HG02759 (cell line): Measurements from ENCODE around the gene KIFC3.
"Not testable (repeated sequence)": the region's sequence is repeated elsewhere in the genome, so short reads cannot be mapped to it uniquely, and the experiment has no call there.

Experiments
- ATAC-seq: cut with Tn5 transposase; IDR thresholded peaks from one replicate; pipeline ENCODE4 v1.9.1; 2021; ENCODE audit warnings: mild to moderate bottlenecking, moderate library complexity; ENCODE audit not compliant: unreplicated experiment

KIFC3 gene

DNA sequence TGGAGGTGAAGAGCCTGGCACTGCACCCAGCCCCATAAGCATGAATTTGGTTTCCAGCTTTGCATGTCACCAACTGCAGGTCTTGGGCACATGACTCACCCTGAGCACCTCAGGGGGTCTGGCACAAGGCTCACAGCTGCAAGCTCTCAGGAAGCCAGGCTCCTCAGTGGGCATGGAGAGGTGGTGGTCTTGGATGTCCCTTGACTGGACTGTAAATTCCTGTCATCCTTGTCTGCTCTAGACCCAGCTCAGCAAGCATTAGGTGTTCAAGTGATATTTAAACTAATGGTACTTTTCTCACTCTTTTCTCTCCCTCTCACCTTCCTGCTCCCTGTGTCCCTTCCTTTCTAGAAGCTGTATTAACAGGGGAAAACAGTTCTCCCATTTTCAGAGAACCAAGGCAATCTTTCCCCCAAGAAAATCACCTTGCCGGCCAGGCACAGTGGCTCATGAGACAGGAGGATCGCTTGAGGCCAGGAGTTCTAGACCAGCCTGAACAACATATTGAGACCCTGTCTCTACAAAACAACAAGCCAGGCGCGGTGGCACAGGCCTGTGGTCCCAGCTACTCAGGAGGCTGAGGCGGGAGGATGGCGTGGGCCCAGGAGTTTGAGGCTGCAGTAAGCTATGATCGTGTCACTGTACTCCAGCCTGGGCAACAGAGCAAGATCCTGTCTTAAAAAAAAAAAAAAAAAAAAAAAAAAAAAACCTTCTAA, 5.1 kb upstream of the KIFC3 start:
- no peak for ATAC-seq

GRCh38 chr16:57805176-57805575, 2.9 kb upstream of the KIFC3 start:
- ATAC-seq, result no peak

DNA sequence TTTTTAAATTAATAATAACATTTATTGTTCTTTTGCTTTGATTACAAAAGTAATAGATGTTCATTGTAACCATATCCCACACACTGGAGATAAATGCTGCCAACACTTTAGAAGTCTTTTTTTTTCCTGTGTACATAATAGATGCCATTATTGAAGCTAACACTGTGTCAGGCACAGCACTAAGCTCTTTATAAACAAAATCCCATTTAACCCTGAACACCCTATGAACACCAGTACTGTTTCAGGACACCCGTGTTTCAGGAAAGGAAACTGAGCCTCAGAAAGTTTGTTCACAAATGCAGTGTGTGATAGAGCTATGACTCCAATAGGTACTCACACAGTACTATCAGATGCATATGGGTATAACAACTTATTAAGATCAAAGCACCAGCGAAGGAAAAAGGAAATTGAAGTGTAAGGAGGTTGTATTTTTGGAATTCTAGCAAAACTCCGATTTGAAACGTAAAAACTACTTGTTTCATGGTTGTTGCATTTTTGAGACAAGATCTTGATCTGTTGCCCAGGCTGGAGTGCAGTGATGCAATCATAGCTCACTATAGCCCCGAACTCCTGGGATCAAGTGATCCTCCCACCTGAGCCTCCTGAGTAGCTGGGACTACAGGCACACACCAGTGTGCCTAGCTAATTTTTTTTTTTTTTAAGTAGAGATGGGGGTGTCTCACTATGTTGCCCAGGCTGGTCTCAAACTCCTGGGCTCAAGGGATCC, 2.0 kb upstream of the KIFC3 start:
- ATAC-seq, result no peak

GRCh38 chr16:57803134-57803990, 1.1 kb upstream of the KIFC3 start:
- no peak for ATAC-seq

GRCh38 chr16:57801809-57802340, 416 bp downstream of the KIFC3 start:
- ATAC-seq, result no peak

DNA sequence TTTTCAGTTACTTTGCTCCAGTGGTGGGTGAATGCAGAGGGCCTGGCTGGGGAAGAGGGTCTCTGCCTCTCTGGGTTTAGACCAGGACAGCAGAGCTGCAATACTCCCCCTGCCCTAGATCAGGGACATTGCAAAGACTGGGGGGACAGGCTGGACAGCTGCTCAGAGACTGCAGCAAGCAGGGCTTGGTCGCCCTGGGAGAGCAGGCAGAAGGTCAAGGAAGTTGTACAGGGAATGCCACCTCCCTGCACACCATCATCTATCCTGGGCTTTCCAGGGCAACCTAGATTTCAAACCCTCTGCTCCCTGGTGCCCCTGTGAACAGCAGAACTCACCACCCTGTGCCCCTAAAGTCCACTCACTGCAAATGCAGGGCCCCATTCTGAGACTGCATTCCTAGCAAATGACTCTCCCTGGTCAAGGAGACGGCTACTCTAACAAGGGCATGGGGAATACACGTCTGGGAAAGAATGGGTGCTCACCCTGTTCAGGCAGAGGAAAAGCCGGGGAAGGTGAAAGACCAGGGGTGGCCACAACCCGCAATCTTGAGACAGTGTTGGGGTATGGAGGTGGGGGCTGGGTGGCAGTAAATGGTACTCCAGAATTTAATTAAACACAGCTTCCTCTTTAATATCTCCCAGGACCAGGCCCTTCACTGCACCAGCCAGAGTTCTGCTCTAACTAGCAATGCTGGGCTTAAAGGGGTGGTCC, 1.0 kb downstream of the KIFC3 start:
- no peak for ATAC-seq

DNA sequence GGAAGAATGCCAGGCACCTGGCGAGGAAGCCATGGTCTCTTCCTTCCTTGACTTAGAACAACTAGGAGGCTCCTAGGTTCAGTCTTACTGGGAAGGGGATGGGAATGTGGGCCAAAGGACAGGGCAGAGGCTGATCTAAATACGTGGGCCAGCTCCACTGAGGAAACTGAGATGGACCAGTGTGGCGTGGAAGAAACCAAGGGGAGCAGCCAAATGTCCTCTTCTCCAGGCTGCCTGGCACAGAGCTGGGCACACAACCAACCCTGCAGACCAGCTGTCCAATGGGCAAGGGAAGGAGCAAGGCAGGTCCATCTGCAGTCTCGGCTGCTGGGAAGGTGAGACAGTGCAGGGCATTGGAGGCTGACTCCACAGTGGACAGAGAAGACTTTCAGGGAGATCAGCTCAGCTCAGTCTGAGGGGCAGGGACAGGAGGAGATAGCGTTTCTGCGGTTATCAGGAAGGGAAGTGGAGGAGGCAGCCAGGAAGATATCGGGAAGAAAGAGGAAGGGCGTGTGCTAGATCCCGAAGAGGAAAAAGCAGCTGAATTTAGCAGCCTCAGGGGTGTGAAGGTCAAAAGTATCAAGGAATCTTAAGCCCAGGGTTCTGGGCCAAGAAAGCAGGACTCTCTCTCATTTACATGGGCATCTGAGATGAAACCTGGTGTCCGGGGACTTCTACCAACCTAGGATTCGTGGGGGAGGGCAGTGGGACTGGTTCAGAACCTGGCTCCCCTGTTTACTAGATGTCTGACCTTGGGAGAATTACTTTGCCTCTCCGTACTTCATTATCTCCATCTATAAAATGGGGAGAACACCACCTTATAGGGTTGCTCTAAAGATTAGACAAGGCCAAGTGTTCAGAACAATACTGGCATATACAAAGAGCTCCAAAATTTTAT, 1.8 kb downstream of the KIFC3 start:
- no peak for ATAC-seq

DNA sequence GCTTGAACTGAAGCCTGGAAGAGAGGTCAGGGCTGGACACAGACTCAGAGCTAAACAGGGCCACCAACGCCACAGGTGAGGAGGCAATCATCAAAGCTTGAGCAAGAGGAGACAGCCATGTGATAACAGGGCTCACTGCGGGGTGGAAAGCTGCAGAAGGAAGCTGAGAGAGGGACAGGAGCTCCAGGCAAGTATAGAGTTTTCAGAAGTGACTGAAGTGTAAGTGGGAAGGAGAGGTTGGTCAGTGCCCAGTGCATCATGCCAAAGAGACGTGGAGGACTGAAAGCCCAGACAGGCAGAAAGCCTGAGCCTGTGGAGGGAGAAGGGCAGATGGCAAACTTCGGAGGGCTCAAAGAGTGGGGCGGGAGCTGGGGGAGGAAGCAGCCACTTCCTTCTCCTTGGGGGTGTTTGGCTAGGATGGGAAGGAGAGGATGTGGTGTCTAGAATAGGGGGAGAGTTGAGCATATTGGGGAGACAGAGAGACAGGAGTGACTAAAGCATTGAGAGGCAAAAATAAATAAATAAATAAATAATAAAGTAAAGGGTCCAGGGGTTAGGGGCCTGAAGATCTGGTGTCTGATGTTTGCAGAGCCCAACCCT, 2.6 kb downstream of the KIFC3 start:
- ATAC-seq, result no peak

GRCh38 chr16:57798953-57799599, 3.2 kb downstream of the KIFC3 start:
- ATAC-seq, result no peak

DNA sequence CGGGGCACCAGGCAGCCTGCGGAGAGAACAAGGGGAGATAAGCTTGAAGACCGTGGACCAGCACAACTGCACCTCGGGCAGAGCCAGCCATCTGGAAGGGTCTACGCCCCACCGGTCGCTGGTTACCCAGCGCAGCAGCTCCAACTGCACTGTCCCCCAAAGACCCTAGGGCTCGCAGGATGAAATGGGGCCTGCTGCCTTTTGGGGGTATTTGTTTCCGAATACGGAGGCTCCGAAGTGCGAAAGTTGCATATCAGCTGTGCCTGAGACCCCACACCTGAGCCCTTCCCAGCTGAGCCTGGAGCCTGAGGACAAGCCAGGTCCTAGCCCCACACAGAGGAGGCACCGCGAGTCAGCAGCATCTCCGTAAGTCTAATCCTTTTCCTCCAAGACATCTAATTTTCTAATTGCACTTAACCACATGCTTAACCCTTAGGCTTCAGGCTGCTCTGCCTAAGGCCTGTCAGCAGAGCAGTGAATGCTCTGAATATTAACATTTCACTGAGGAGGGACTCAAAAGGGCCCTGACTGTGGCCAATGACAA, 4.0 kb downstream of the KIFC3 start:
- no peak for ATAC-seq

DNA sequence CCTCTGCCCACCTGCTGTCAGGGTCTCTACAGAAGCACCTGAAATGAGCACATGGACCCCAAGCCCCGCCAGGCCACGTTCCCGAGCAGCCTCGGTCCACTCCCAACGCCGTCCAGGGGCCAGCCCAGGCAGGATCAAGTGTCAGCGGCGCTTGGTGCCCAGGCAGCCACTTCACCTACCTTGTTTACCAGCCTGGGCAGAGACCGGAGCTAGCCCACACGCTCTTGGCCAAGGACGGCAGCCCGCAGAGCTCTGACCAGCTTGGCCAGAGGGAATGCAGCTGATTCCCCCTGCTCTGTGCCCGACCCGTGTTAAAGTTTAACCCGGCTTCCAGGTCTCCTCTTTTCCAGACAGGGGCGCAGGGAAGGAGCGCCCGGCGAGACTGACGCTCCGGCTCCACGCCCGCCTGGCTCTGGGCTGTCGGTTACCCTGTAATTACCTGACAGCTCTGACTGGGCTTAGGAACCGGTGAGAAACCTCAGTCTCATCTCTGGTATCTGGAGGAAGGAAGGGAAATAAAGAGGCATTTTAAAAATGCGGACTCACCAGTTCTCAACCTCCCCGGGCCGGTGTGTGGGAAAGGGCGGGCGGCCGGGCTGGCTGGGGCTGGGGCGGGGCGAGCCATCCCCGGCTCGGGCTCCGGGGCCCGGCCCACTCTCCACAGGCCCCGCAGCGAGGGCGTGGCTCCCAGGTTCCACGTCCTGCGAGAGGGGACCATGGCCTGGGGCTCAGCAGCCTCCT, 4.6 kb downstream of the KIFC3 start:
- ATAC-seq, result no peak

- no peak for ATAC-seq
Measured at GRCh38 chr16:57797216-57797525, 5.1 kb downstream of the KIFC3 start.

DNA sequence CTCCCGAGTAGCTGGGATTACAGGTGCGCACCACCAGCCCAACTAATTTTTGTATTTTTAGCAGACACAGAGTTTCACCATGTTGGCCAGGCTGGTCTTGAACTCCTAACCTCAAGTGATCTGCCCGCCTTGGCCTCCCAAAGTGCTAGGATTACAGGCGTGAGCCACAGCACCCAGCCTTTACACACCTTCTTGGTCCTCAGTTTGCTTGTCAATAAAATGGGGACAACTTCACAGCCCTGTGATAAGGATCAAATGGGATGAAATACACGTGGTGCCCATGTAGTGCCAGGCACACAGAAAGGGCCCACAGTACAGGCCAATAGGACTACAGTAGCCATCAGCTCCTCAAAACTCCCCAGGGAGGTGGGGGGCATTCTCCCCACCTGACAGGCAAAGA, 6.3 kb downstream of the KIFC3 start:
- not testable (repeated sequence) for ATAC-seq

GRCh38 chr16:57795431-57795878, 6.8 kb downstream of the KIFC3 start:
- ATAC-seq, result peak; percentile 67

DNA sequence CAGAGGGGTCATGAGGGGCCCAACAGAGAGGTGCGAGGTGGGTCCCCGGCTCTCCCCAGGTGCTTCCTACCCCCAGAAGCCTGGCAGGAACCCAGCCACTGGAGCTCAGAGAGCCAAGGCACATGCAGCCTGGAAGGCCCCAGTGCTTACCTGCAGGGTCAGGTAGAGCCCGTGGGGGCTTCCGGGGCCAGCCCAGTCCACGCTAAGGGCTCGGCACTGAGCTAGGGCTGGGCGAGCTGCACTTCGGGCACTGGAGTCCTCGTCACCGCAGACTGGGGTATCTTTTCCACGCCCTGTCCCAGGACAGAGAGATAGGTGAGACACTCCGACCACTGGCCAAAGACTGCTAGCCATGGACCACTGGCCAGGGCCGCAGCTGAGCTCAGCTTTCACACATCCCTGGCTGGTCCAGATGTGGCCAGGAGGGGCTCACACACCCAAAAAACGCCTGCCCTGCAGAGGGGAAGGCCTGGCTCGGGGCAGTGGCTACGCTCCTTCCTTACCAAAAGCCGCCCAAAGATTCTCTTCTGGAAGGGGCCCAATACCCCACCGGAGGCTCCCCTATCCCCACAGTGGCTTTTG, 7.4 kb downstream of the KIFC3 start:
- ATAC-seq, result no peak

DNA sequence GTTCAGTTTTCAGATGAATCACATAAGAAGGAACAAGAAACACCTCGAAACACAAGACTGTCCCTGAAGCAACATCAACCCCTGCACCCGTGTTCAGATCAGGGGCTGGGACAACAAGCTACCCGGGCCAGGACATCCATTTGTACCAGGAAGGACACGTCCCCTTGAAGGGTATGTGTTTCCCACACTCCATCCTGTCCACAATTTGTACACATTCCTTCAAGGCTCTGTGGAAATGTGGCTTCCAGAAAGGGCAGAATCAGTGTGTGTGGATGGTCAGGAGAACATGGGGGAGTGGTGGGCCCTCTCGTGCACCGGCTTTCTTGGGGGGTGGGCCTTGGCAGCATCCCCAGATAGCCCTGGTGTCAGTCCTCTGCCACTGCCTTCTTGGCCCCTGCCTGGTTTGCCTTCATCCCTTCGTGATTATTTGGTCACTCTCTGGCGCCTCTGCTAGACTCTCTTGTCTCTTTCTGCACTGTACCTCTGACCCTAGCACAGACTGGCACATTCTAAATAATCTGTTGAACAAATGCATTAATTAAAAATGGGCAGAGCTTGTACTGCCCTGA, 10.3 kb downstream of the KIFC3 start:
- no peak for ATAC-seq

DNA sequence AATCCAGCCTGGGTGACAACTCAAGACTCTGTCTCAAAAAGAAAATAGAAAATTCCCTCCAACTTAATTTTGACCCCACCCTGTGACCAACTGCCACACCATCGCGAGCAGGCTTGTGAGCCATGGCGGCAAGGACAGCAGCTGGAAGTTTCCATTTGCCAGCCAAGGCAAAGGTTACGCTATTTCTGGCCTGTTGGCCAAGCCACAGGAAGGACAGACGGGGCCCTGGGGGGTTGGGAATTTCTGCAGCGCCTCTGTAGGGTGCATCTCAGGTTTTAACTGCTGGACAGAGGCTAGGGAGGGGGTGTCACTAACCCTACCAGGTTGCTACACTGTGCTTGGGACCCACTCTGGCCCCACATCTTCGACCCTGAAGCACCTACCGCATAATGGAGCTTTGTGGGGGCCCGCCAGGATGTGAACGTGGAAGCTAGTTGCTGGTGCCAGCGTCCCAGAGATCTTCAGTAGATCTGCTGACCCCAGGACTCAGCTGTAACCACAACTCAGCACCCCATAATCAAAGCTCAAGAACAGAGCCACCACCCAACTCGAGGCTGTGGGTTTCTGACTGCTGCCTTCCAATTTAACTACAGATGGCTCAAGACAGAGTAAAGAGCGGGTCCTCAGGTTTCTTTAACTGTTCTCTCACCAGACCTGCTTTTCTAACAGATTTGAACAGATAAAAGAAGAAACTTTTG, 10.9 kb downstream of the KIFC3 start:
- no peak for ATAC-seq
